ENCODE results near the gene RPL10A.

GRCh38 chr6:35492974-35493284, 24.7 kb downstream of the RPL10A start:
- TF ChIP-seq CTCF (IDR thresholded peaks at IDR 0.05) (no peak), EP300 (IDR thresholded peaks at IDR 0.05; ENCODE audit: low read depth) (no peak), POLR2AphosphoS5 (IDR thresholded peaks at IDR 0.05) (no peak)

Data from transverse colon (tissue), 4 donors.